HG03095 (cell line): ENCODE results near the gene NPIPB2.
"Not testable (repeated sequence)": the region's sequence is repeated elsewhere in the genome, so short reads cannot be mapped to it uniquely, and the experiment has no call there.

Source experiments
- ATAC-seq: cut with Tn5 transposase; IDR thresholded peaks from one replicate; pipeline ENCODE4 v1.9.1; 2021; ENCODE audit warnings: moderate library complexity; ENCODE audit not compliant: unreplicated experiment

Gene NPIPB2

DNA sequence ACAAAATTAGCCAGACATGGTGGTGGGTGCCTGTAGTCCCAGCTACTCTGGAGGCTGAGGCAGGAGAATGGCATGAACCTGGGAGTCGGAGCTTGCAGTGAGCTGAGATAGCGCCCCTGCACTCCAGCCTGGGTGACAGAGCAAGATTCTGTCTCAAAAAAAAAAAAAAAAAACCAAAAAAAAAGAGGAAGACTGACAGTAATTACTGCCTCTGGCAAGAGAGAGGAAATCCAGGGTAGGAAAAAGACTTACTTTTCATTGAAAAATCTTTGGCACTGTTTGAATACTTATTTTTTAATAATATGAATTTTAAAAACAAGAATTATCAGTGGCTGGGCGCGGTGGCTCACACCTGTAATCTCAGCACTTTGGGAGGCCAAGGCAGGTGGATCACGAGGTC lies 20.6 kb upstream of the NPIPB2 start:
- not testable (repeated sequence) for ATAC-seq

DNA sequence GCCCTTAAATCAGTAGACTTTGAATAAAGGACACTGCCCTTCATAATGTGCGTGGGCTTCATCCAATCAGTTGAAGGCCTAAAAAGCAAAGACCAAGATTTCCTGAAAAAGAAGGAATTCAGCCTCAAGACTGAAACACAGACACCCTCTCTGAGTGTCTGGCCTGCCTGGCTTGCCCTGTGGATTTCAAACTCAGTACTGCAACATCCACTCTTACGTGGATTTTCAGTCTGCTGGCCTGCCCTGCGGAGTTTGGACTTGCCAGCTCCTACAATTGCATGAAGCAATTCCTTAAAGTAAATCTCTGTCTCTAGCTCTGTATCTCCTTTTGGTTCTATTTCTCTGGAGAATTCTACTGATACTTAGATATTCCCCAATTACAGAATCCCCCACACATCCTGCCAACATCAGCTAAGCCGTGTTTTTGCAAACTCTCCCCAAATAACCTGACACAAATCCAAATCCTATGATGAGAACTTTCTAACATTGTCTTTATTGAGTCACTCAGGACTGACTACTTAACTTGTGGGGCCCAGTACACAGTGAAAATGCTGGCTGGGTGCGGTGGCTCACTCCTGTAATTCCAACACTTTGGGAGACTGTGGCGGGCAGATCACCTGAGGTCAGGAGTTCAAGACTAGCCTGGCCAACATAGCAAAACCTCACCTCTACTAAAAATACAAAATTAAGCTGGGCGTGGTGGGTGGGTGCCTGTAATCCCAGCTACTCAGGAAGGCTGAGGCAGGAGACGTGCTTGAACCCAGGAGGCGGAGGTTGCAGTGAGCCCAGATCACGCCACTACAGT lies 15.9 kb upstream of the NPIPB2 start:
- ATAC-seq = no peak

GRCh38 chr16:11956558-11956957 lies 14.7 kb upstream of the NPIPB2 start:
- ATAC-seq = no peak

- no peak for ATAC-seq
These were observed 13.9 kb upstream of the NPIPB2 start for GRCh38 chr16:11955713-11956123.

GRCh38 chr16:11953576-11953975 lies 11.7 kb upstream of the NPIPB2 start:
- ATAC-seq = not testable (repeated sequence)

- ATAC-seq = no peak
These were observed 8.5 kb upstream of the NPIPB2 start for GRCh38 chr16:11950388-11950787.

- ATAC-seq = no peak
These were observed 7.7 kb upstream of the NPIPB2 start for GRCh38 chr16:11949527-11949926.

GRCh38 chr16:11948819-11949218 lies 7.0 kb upstream of the NPIPB2 start:
- ATAC-seq = no peak

- no peak for ATAC-seq
These were observed 4.6 kb upstream of the NPIPB2 start for GRCh38 chr16:11946433-11946832.

- not testable (repeated sequence) for ATAC-seq
These were observed 14.5 kb downstream of the NPIPB2 start for GRCh38 chr16:11927350-11927749.

- not testable (repeated sequence) for ATAC-seq
These were observed 17.8 kb downstream of the NPIPB2 start for GRCh38 chr16:11924046-11924445.

DNA sequence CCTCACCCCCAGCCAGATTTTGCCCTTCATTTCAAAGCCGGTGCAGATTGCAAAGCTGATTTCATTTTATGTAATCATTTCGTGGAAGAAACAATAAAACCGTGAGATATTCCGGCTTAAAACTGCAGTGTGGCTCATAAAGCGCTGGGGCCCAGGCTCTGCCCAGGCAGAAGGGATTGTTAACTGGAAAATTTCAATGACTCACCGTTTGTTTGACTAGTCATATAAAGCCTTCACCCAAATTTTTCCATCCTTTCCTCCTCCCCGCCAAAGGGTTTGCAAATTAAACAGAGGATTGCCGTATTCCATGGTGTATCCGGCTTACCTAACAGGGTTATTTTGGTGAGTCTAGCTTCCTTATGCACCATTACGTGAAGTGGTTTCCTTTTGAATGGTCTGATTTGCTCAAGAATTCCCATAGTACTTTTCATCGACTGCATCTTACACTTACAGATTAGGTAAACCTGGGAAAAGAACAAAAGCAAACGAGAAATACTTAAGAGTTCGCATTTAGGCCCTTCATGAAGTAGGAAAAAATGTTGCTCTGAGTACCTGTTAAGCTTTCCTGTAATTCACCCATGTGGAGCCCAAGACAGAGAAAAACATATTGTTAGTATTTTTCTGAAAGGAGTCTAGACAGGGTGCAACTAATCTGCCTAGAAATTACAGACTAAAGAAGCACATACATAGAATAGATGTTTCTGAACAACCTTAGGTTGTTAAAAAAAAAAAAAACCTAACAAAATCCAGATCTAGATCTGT lies 25.1 kb downstream of the NPIPB2 start:
- no peak for ATAC-seq

DNA sequence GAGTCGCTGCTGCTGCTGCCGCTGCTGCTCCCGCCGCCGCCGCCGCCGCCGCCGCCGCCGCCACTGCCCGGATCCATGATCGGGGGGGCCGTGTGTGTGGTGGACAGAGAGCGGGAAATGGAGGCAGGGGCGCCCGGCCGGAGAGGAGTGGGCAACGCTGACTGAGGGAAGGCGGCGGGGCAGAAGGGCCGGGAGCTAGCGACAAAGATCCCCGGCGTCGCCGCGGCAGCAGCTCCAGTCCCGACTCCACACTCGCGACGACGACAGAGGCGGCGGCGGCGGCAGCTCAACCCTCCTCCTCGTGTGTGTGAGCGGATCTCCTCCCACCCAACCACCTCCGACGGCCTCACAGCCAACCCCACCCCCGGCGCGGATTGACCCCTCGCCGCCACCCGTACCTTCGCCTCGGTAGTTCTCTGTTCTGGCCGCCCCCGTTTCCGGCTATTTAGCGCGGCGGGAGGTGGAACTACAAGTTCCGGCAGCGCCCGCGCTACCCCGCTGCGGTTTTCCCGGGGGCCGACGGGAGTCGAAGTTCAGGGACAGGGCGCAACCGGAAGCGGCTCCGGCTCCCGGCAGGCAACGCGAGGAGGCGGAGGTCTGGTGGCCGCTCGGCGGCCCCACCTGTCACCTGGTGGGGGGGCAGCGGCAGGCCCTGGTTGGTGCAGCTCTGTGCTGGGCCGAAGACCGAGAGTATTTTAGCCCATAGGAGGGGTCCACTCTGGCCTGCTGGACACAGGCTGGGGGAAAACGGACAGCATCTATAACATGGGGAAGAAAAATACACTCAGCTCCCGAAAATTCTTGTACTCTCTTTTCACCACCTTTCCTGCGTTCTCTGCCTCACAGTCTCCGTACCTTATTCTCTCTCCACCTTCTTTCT lies 26.0 kb downstream of the NPIPB2 start, which contains the start of gene GSPT1:
GSPT1 (minus strand) TSS at position 313 of the 880 bp plus-strand sequence; CDS start at position 77, 236 bp downstream.
- peak; percentile 75 for ATAC-seq

GRCh38 chr16:11915114-11915643 lies 26.7 kb downstream of the NPIPB2 start:
- ATAC-seq = peak; percentile 37

DNA sequence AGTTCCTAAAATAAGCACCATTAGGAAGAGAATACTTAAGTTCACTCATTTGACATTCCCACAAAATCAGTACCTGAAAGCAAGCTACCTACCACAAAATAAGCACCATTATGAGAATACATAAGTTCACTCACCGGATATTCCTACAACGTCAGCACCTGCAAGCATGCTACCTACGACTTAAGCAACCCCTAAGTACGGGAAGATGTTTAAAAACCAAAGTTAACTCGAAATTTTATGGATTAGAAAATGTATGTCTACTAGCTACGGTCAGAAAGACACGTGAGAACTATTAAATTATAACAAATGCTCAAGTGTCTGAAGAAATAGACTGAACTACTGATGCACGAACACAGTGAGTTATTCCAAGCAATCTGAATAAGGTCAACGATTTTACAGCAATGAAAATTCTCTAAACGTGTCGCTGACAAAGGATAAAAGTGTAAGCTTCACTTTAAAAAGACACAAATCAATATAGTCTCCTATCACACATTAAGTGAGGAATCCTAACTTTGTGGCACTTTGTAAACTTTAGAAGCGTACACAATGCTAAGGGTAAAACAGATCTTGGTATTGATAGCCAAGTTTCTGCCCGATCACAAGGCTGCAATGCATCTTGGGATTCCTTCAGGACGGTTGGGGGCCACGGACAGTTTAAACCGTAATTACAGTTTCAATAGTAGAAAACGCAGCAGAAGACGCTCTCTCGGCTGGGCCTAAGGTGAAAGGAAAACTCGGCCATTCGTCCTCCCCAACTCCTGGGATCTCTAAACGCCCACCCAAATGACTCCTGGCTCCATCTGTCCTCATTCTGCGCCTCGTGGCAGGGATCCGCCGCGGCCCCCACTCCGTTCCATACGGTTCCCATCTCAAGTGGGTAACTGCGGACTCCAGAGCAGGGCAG lies 27.4 kb downstream of the NPIPB2 start:
- no peak for ATAC-seq

DNA sequence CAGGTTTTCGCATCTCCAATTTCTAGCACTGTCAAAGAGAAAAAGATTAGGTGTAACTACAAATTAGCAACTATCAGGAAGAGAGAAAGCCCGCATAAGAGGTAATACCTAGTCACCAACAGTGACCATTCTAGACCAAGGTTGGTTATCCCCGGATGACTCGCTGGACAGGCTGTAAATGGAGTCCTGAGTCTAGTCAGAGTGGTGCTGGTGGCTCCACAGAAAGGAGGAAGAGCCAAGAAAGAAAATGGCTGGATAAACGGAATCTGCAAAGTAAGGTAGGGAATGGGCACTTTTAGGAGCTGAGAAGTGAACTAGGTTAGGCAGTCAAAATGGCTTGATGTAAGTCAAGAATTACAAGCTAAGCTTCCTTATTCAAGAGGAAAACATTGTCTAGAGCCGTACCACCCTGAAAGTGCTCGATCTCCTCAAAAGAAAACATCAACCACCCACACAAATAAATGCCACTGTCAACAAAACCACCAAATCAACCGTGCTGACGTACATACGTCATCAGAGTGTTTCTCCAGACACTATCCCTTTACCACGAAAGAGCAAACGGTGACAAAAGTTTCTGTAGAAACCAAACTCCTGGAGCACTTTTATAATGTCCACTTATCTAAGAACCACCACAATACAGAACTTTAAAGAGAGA lies 28.3 kb downstream of the NPIPB2 start:
- ATAC-seq = no peak

DNA sequence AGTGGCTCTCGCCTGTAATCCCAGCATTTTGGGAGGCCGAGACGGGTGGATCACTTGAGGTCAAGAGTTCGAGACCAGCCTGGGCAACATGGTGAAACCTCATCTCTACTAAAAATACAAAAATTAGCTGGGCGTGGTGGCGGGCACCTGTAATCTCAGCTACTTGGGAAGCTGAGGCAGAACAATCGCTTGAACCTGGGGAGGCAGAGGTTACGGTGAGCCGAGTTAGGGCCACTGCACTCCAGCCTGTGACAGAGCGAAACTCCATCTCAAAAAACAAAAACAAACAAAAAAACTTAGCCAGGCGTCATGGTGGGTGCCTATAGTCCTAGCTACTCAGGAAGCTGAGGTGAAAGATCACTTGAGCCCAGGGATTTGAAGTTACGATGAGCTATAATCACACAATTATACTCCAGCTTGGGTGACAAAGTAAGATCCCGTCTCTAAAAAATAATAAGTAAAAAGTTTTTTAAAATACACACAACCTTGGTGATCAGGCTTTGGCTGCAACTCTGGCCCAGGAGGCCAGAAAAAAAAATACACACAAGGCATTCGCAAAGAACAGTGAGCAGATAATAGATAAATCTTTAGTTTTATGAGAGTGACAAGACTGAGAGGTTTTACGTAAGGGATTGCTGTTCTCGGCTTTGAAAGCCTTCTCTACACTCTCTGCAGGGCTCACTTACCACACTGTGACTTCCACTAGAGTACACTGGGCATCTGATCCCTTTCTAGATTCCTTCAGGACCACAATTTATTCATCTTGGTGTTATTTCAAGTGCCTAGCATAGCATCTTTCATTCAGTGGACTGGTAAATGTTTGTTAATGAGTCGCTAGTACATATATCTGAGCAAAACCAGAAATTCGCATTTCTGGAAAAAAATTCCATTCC lies 31.9 kb downstream of the NPIPB2 start:
- no peak for ATAC-seq
